Measurements from ENCODE around the gene ZNF385C.

ZNF385C gene

GRCh38 chr17:41984454-41984853, 113.8 kb downstream of the ZNF385C start:
- TF ChIP-seq ZFX (IDR thresholded peaks at IDR 0.05): no peak
- no peak for TF ChIP-seq CTCF (conservative IDR thresholded peaks at IDR 0.05)
- no peak overlapping the region for H3K27ac ChIP-seq

GRCh38 chr17:41982026-41982760, 116.1 kb downstream of the ZNF385C start:
- TF ChIP-seq CTCF (conservative IDR thresholded peaks at IDR 0.05): no peak
- TF ChIP-seq ZFX (IDR thresholded peaks at IDR 0.05): no peak
- H3K27ac ChIP-seq: no peak overlapping the region

GRCh38 chr17:41977991-41978390, 120.3 kb downstream of the ZNF385C start:
- TF ChIP-seq ZFX (IDR thresholded peaks at IDR 0.05): no peak
- TF ChIP-seq CTCF (conservative IDR thresholded peaks at IDR 0.05): no peak

GRCh38 chr17:41976142-41976768, 122.0 kb downstream of the ZNF385C start:
- no peak overlapping the region for H3K27ac ChIP-seq
- TF ChIP-seq ZFX (IDR thresholded peaks at IDR 0.05): no peak
- TF ChIP-seq CTCF (conservative IDR thresholded peaks at IDR 0.05): no peak

More at GRCh38 chr17:41977991-41978390, 120.3 kb downstream of the ZNF385C start:
- H3K27ac ChIP-seq: peak overlapping the region; percentile 51
